ENCODE measurements around the gene ZDHHC20.

ZDHHC20 gene

GRCh38 chr13:21326155-21327031 lies 132.7 kb downstream of the ZDHHC20 start:
- Histone ChIP-seq H3K36me3 (peaks cover 30% of the 10 kb centered on the region), H3K27ac (no peak overlapping the region), H3K4me3 (ENCODE audit: low read depth in 1 of 2, low read length in 1 of 2) (no peak overlapping the region), H3K27me3 (no peaks in the 10 kb centered on the region), H3K4me1 (ENCODE audit: control insufficient read depth in 1 of 2, insufficient read depth in 1 of 2, low read depth in 1 of 2, low read length in 1 of 2) (no peaks in the 10 kb centered on the region), H3K9me3 (no peaks in the 10 kb centered on the region)
- no peak for TF ChIP-seq CTCF (IDR thresholded peaks at IDR 0.05)

DNA sequence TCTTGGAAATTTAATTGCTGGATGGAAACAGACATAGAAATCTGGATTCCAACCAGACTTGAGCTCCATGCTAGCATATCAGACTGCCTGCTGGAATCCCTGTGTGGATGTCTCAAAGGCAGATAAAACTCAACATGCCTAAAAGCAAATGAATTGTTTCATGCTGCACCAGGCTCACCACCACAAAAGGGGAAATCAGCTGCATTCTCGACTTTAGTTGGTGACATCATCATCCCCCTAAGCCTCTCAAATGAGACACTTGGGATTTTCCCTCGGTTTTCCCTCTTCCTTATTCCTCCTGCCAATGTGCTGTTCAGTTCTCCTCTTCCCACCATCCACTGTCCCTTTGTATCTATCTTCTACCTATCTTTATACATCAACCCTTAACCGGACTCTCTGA lies 134.3 kb downstream of the ZDHHC20 start:
- no peaks in the 10 kb centered on the region for H3K9me3 ChIP-seq
- H3K4me3 ChIP-seq (ENCODE audit: low read depth in 1 of 2, low read length in 1 of 2), result no peak overlapping the region
- H3K36me3 ChIP-seq, result peaks cover 31% of the 10 kb centered on the region
- no peak for TF ChIP-seq CTCF (IDR thresholded peaks at IDR 0.05)
- no peak overlapping the region for H3K27ac ChIP-seq
- no peaks in the 10 kb centered on the region for H3K27me3 ChIP-seq
- no peaks in the 10 kb centered on the region for H3K4me1 ChIP-seq (ENCODE audit: control insufficient read depth in 1 of 2, insufficient read depth in 1 of 2, low read depth in 1 of 2, low read length in 1 of 2)

GRCh38 chr13:21322988-21323387 lies 136.1 kb downstream of the ZDHHC20 start:
- TF ChIP-seq CTCF (IDR thresholded peaks at IDR 0.05), result no peak
- no peaks in the 10 kb centered on the region for H3K9me3 ChIP-seq
- H3K4me3 ChIP-seq (ENCODE audit: low read depth in 1 of 2, low read length in 1 of 2), result no peak overlapping the region
- peaks cover 24% of the 10 kb centered on the region for H3K36me3 ChIP-seq
- no peak overlapping the region for H3K27ac ChIP-seq
- no peaks in the 10 kb centered on the region for H3K4me1 ChIP-seq (ENCODE audit: control insufficient read depth in 1 of 2, insufficient read depth in 1 of 2, low read depth in 1 of 2, low read length in 1 of 2)
- no peaks in the 10 kb centered on the region for H3K27me3 ChIP-seq
